OCI-M2 (cell line): ENCODE measurements around the gene RNF150.

Experiments
- DNase-seq: peaks from one replicate; lab custom pipeline; 2025; ENCODE audit not compliant: unreplicated experiment; lab: John Stamatoyannopoulos, UW

Gene RNF150

GRCh38 chr4:140986045-140986444 lies 147.2 kb downstream of the RNF150 start:
- DNase-seq: no peak

- DNase-seq: no peak
Observed at GRCh38 chr4:140982613-140983340, 150.5 kb downstream of the RNF150 start.

- no peak for DNase-seq
Observed at GRCh38 chr4:140980426-140981200, 152.7 kb downstream of the RNF150 start.

- DNase-seq: no peak
Observed at GRCh38 chr4:140976768-140977167, 156.5 kb downstream of the RNF150 start.

- DNase-seq: no peak
Observed at GRCh38 chr4:140971077-140971792, 162.0 kb downstream of the RNF150 start.

- no peak for DNase-seq
Observed at GRCh38 chr4:140969296-140969695, 164.0 kb downstream of the RNF150 start.

- no peak for DNase-seq
Observed at GRCh38 chr4:140968371-140968770, 164.9 kb downstream of the RNF150 start.

- no peak for DNase-seq
Observed at GRCh38 chr4:140963883-140964282, 169.4 kb downstream of the RNF150 start.

- no peak for DNase-seq
Observed at GRCh38 chr4:140955641-140956040, 177.6 kb downstream of the RNF150 start.

GRCh38 chr4:140952717-140953116 lies 180.6 kb downstream of the RNF150 start:
- DNase-seq: no peak

GRCh38 chr4:140947506-140947905 lies 185.8 kb downstream of the RNF150 start:
- DNase-seq: no peak

GRCh38 chr4:140945106-140945505 lies 188.2 kb downstream of the RNF150 start:
- no peak for DNase-seq

GRCh38 chr4:140944572-140944971 lies 188.7 kb downstream of the RNF150 start:
- DNase-seq: no peak

GRCh38 chr4:140944199-140944515 lies 189.1 kb downstream of the RNF150 start:
- DNase-seq: no peak

GRCh38 chr4:140943486-140944198 lies 189.6 kb downstream of the RNF150 start:
- DNase-seq: no peak

- no peak for DNase-seq
Observed at GRCh38 chr4:140940589-140940988, 192.7 kb downstream of the RNF150 start.

- no peak for DNase-seq
Observed at GRCh38 chr4:140937866-140938265, 195.4 kb downstream of the RNF150 start.

- no peak for DNase-seq
Observed at GRCh38 chr4:140935254-140935653, 198.0 kb downstream of the RNF150 start.

GRCh38 chr4:140932501-140933045 lies 200.7 kb downstream of the RNF150 start:
- no peak for DNase-seq

GRCh38 chr4:140931911-140932310 lies 201.4 kb downstream of the RNF150 start:
- DNase-seq: no peak

GRCh38 chr4:140930557-140930956 lies 202.7 kb downstream of the RNF150 start:
- no peak for DNase-seq
